ENCODE results near the gene FHOD3. TPM values are rescaled to one million over a fixed set of nuclear protein-coding genes. Genes with fewer than 3 reads are reported as not detected.

FHOD3 gene
- total and polyA plus RNA-seq, 4 donors, result 0.57 to 1.3 (median 1.2) TPM; not detected in 1

GRCh38 chr18:36316246-36316645 lies 18.7 kb downstream of the FHOD3 start:
- Histone ChIP-seq H3K9me3 (ENCODE audit: control insufficient read depth in 4 of 4, low read length in 3 of 4) (no peaks in the 10 kb centered on the region), H3K27me3 (ENCODE audit: control insufficient read depth in 4 of 4, insufficient read depth in 4 of 4, low read length in 3 of 4) (no peaks in the 10 kb centered on the region), H3K36me3 (ENCODE audit: control insufficient read depth in 4 of 4, insufficient read depth in 3 of 4, low read depth in 1 of 4, low read length in 3 of 4) (no peaks in the 10 kb centered on the region), H3K4me3 (ENCODE audit: low read depth in 1 of 3, low read length in 3 of 3) (no peak overlapping the region), H3K4me1 (ENCODE audit: control insufficient read depth in 4 of 4, insufficient read depth in 4 of 4, low read length in 3 of 4) (no peaks in the 10 kb centered on the region), H3K27ac (ENCODE audit: low read depth in 1 of 2, low read length in 2 of 2) (no peak overlapping the region), H3K9ac (ENCODE audit: low read depth in 1 of 2, low read length in 2 of 2) (no peak overlapping the region)
- DNase-seq (ENCODE audit: low spot score), result no peak
- TF ChIP-seq, protein P1, sequence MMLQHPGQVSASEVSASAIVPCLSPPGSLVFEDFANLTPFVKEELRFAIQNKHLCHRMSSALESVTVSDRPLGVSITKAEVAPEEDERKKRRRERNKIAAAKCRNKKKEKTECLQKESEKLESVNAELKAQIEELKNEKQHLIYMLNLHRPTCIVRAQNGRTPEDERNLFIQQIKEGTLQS (IDR thresholded peaks at IDR 0.05), result no peak
- TF ChIP-seq RAD21 (IDR thresholded peaks at IDR 0.05), result no peak
- TF ChIP-seq YY1 (IDR thresholded peaks at IDR 0.05), result no peak
- no peak for TF ChIP-seq TAF1 (conservative IDR thresholded peaks at IDR 0.05)
- TF ChIP-seq, protein P2, sequence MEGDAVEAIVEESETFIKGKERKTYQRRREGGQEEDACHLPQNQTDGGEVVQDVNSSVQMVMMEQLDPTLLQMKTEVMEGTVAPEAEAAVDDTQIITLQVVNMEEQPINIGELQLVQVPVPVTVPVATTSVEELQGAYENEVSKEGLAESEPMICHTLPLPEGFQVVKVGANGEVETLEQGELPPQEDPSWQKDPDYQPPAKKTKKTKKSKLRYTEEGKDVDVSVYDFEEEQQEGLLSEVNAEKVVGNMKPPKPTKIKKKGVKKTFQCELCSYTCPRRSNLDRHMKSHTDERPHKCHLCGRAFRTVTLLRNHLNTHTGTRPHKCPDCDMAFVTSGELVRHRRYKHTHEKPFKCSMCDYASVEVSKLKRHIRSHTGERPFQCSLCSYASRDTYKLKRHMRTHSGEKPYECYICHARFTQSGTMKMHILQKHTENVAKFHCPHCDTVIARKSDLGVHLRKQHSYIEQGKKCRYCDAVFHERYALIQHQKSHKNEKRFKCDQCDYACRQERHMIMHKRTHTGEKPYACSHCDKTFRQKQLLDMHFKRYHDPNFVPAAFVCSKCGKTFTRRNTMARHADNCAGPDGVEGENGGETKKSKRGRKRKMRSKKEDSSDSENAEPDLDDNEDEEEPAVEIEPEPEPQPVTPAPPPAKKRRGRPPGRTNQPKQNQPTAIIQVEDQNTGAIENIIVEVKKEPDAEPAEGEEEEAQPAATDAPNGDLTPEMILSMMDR (IDR thresholded peaks at IDR 0.05; ENCODE audit: low read depth, low read length, missing input control), result no peak
- no peak for TF ChIP-seq HNF4A (conservative IDR thresholded peaks at IDR 0.05)
- no peak for TF ChIP-seq NR2F2 (IDR thresholded peaks at IDR 0.05)
- TF ChIP-seq, protein P3, sequence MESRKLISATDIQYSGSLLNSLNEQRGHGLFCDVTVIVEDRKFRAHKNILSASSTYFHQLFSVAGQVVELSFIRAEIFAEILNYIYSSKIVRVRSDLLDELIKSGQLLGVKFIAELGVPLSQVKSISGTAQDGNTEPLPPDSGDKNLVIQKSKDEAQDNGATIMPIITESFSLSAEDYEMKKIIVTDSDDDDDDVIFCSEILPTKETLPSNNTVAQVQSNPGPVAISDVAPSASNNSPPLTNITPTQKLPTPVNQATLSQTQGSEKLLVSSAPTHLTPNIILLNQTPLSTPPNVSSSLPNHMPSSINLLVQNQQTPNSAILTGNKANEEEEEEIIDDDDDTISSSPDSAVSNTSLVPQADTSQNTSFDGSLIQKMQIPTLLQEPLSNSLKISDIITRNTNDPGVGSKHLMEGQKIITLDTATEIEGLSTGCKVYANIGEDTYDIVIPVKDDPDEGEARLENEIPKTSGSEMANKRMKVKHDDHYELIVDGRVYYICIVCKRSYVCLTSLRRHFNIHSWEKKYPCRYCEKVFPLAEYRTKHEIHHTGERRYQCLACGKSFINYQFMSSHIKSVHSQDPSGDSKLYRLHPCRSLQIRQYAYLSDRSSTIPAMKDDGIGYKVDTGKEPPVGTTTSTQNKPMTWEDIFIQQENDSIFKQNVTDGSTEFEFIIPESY (IDR thresholded peaks at IDR 0.05), result no peak
- no peak for TF ChIP-seq HNF4G (IDR thresholded peaks at IDR 0.05)
- TF ChIP-seq FOXA2 (IDR thresholded peaks at IDR 0.05), result no peak
- TF ChIP-seq JUND (IDR thresholded peaks at IDR 0.05), result no peak
- TF ChIP-seq SP1 (IDR thresholded peaks at IDR 0.05), result no peak
- no peak for TF ChIP-seq RXRA (IDR thresholded peaks at IDR 0.05)
- no peak for TF ChIP-seq FOXA1 (IDR thresholded peaks at IDR 0.05)
- TF ChIP-seq, protein P4, sequence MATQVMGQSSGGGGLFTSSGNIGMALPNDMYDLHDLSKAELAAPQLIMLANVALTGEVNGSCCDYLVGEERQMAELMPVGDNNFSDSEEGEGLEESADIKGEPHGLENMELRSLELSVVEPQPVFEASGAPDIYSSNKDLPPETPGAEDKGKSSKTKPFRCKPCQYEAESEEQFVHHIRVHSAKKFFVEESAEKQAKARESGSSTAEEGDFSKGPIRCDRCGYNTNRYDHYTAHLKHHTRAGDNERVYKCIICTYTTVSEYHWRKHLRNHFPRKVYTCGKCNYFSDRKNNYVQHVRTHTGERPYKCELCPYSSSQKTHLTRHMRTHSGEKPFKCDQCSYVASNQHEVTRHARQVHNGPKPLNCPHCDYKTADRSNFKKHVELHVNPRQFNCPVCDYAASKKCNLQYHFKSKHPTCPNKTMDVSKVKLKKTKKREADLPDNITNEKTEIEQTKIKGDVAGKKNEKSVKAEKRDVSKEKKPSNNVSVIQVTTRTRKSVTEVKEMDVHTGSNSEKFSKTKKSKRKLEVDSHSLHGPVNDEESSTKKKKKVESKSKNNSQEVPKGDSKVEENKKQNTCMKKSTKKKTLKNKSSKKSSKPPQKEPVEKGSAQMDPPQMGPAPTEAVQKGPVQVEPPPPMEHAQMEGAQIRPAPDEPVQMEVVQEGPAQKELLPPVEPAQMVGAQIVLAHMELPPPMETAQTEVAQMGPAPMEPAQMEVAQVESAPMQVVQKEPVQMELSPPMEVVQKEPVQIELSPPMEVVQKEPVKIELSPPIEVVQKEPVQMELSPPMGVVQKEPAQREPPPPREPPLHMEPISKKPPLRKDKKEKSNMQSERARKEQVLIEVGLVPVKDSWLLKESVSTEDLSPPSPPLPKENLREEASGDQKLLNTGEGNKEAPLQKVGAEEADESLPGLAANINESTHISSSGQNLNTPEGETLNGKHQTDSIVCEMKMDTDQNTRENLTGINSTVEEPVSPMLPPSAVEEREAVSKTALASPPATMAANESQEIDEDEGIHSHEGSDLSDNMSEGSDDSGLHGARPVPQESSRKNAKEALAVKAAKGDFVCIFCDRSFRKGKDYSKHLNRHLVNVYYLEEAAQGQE (IDR thresholded peaks at IDR 0.05), result no peak
- TF ChIP-seq, protein P5, sequence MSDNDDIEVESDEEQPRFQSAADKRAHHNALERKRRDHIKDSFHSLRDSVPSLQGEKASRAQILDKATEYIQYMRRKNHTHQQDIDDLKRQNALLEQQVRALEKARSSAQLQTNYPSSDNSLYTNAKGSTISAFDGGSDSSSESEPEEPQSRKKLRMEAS (IDR thresholded peaks at IDR 0.05), result no peak
- WGBS, result 97% methylated on average over 2 of the region's 2 CpGs
